Measurements from ENCODE around the gene LIPA.

Gene LIPA

DNA sequence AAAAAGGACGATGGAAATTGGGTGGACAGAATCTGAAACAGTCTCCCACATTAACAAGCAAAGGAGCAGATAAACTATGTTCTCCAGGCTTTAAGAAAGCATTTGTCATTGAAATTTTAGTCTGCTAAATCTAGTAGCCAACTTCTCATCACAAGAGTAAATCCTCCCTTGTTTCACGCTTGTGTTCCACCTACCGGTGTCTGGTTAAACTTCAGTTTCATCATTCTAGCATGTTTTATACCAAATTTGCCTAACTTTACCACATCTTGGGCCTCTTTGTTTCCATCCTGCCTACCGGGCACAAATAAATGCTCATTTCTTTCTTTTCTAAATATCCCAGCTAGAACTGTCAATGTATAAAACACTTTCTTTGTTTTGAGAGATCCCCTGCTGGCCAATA, 5.8 kb downstream of the LIPA start:
- no peak overlapping the region for H3K4me3 ChIP-seq (ENCODE audit: low read depth, low read length)
- DNase-seq (ENCODE audit: low read depth, low spot score), result no peak
- CTCF ChIA-PET, result interaction anchor here (1.0 to 1.9 kb wide), 4 partner anchors 13 to 216 kb away, joined by 3 to 8 read pairs (median 3); no protein-coding TSS in a partner anchor
- POLR2A ChIA-PET, result no interaction called here
- TF ChIP-seq, protein P1, sequence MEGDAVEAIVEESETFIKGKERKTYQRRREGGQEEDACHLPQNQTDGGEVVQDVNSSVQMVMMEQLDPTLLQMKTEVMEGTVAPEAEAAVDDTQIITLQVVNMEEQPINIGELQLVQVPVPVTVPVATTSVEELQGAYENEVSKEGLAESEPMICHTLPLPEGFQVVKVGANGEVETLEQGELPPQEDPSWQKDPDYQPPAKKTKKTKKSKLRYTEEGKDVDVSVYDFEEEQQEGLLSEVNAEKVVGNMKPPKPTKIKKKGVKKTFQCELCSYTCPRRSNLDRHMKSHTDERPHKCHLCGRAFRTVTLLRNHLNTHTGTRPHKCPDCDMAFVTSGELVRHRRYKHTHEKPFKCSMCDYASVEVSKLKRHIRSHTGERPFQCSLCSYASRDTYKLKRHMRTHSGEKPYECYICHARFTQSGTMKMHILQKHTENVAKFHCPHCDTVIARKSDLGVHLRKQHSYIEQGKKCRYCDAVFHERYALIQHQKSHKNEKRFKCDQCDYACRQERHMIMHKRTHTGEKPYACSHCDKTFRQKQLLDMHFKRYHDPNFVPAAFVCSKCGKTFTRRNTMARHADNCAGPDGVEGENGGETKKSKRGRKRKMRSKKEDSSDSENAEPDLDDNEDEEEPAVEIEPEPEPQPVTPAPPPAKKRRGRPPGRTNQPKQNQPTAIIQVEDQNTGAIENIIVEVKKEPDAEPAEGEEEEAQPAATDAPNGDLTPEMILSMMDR (IDR thresholded peaks at IDR 0.05; ENCODE audit: insufficient read depth, low read length, missing control alignments), result no peak

DNA sequence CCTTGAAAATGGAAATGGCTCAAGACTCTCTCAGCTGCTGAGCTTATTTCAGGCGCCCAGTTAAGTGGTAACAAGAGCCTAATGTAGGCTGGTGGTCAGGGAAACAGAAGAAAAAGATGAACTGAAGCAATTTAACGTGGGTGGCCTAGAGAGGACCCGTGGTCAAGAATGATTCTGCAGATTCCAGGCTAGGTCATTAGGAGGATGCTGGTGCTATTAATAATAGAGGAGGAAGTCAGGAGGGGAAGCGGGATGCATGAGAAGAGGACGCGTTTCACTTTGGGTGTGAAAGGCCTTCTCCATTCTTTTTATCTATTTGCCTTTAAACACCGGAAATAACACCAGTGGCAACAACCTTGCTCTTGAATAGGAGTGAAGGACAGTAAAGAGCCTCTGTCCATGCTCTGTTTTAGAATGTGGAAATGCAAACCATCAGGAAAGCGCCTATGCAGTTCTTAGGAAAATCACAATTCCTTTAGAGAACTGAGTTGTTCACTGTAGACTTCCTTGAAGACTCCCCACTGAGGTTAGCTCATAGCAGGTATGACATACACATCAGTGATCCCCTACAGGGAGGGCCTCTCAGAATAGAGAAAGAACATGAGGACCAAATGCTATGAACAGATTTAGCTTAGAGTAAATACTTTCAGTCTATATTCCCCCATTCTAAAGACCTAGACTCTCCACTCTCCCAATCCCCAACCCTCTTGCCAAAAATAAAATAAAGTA, 8.6 kb downstream of the LIPA start:
- POLR2A ChIA-PET, result no interaction called here
- TF ChIP-seq, protein P1 (IDR thresholded peaks at IDR 0.05; ENCODE audit: insufficient read depth, low read length, missing control alignments), result no peak

DNA sequence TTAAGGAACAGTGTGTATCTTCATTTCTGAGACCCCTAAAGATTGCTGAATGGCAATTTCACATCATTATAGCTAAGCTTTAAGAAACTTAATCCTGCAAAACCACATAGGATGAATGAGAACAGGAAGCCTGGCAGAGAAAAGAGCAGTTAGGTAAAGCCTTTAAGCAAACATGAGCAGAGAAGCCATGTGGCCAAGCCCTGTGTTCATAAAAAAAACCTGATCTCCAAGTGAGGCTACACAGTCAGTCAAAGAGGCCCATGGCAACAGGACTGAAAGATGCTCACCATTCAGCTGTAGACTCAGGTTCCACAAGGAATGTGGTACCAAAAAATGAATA, 9.3 kb downstream of the LIPA start:
- ChIA-PET CTCF (interaction anchor here (0.8 kb wide), 1 partner anchor 29 kb away, joined by 3 read pairs; no protein-coding TSS in a partner anchor), POLR2A (no interaction called here)
- TF ChIP-seq, protein P1 (IDR thresholded peaks at IDR 0.05; ENCODE audit: insufficient read depth, low read length, missing control alignments), result no peak
- H3K4me3 ChIP-seq (ENCODE audit: low read depth, low read length), result no peak overlapping the region
- DNase-seq (ENCODE audit: low read depth, low spot score), result no peak

More for the DNA sequence above, 8.6 kb downstream of the LIPA start:
- CTCF ChIA-PET, result interaction anchor here (0.8 to 2.0 kb wide), 3 partner anchors 9 to 30 kb away, joined by 3 to 5 read pairs (median 3); no protein-coding TSS in a partner anchor
- DNase-seq (ENCODE audit: low read depth, low spot score), result no peak
- no peak overlapping the region for H3K4me3 ChIP-seq (ENCODE audit: low read depth, low read length)

DNA sequence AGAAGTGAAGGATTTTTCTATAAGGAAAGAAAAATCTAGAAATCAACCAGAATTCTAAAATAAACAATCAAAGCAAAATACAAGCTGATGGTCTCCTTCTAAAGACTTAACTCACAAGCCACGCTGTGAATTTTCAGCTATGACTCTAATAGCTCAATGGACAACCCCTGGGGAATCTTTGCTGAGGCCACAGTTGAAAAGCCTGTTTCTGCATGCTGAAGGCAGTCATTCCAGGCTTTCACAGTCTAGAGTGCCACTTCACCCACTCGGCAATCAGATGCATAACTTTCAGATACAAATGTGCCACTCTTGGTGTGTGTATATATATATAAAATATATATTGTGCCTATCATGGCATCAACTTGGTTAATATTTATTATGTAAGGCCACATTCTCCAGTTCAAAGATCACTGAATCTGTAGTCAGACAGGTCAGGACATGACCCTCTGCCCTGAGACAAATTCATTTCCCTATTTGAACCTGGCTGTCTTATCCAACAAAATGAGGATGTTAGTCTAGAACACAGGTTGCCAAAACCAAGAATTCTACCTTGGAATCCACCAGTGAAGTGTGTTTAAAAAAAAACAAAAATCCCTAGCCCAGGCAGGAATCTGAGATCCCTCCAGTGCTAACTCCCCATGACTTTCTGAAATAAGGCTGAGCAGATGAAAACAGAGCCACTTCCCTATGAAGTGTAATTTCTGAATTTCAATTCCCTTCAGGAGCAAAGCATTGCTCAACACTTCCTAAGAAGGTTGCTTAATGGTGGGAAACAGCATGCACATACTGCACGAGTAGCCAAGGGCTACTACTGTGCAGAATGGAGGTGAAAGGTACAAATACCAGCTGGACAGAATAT, 9.9 kb downstream of the LIPA start:
- DNase-seq (ENCODE audit: low read depth, low spot score), result no peak
- no peak overlapping the region for H3K4me3 ChIP-seq (ENCODE audit: low read depth, low read length)
- POLR2A ChIA-PET, result no interaction called here
- CTCF ChIA-PET, result interaction anchor here (0.8 to 1.3 kb wide), 2 partner anchors 24 to 28 kb away, joined by 3 to 8 read pairs; no protein-coding TSS in a partner anchor
- TF ChIP-seq, protein P1 (IDR thresholded peaks at IDR 0.05; ENCODE audit: insufficient read depth, low read length, missing control alignments), result no peak

DNA sequence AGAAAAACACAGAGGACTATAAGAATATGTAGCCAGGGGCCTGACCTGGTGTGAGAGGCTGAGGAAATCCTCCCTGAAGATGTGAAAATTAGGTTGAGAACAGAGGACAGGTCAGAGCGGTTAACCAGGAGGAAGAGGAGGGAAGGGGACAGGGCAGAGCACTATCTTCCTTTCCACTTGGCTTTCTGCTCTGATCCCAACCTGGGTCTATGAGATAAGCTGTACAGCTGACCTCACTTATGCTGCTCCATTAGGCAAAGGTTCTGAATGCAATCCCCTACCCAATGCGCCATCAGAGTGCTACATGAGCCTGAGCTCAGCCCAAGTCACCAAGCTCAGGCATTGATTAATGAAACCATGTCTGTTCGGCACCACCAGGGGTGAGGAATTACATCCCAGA, 10.5 kb downstream of the LIPA start:
- TF ChIP-seq, protein P1 (IDR thresholded peaks at IDR 0.05; ENCODE audit: insufficient read depth, low read length, missing control alignments), result no peak
- H3K4me3 ChIP-seq (ENCODE audit: low read depth, low read length), result no peak overlapping the region
- ChIA-PET CTCF (interaction anchor here (1.3 kb wide), 1 partner anchor 23 kb away, joined by 8 read pairs; no protein-coding TSS in a partner anchor), POLR2A (no interaction called here)
- DNase-seq (ENCODE audit: low read depth, low spot score), result no peak

DNA sequence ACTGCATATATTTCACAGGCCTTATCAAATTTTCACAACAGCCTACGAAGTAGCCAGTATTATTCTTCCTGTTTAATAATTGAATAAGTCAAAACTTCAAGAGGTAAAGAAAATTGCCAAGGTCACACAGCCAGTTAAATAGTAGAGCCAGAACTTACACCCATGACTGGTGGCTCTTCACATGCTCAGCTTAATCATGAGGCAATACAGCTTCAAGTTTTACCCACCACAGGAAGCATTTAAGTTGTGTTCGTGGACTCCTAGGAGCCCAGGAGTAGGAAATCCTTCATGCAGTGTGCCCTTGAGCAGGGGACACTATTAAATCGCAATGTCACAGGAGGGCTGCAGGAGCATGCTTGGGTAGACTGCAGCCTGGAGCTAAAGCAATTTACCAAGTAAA, 11.1 kb downstream of the LIPA start:
- ChIA-PET CTCF (interaction anchor here (1.3 to 2.1 kb wide), 2 partner anchors 9 to 22 kb away, joined by 6 to 8 read pairs; no protein-coding TSS in a partner anchor), POLR2A (no interaction called here)
- TF ChIP-seq, protein P1 (IDR thresholded peaks at IDR 0.05; ENCODE audit: insufficient read depth, low read length, missing control alignments), result no peak
- H3K4me3 ChIP-seq (ENCODE audit: low read depth, low read length), result no peak overlapping the region
- no peak for DNase-seq (ENCODE audit: low read depth, low spot score)
